Activated naive CD4-positive, alpha-beta T cell treated with anti-CD3 and anti-CD28 coated beads, Interleukin-2, amount 50 U/mL, for 72 hours (primary cell): ENCODE measurements around the gene TF. TPM values are rescaled to one million over a fixed set of nuclear protein-coding genes. Genes with fewer than 3 reads are reported as not detected.

Experiments
- ATAC-seq, 2 donors: fragments of 150-1000 bp; cut with Tn5 transposase; 2 replicates each; pipeline ENCODE4 v1.10.0; 2021; ENCODE audit warnings: mild to moderate bottlenecking in 2 of 2, moderate library complexity in 2 of 2
- DNase-seq, 2 donors: peaks; one replicate each; pipeline ENCODE4 v3.0.0; 2021 to 2022; ENCODE audit warnings: low spot score in 2 of 2
- H3K27ac Mint-ChIP-seq, 2 donors: one replicate each; pipeline ENCODE4 v1.8.0; 2022; ENCODE audit warnings: mild to moderate bottlenecking in 2 of 2, mixed read lengths in 2 of 2
- H3K36me3 Mint-ChIP-seq, 2 donors: one replicate each; pipeline ENCODE4 v1.8.0; 2022; ENCODE audit warnings: mixed read lengths in 2 of 2
- H3K9me3 Mint-ChIP-seq, 2 donors: one replicate each; pipeline ENCODE4 v1.8.0; 2022; ENCODE audit warnings: mixed read lengths in 2 of 2
- total RNA-seq, 2 donors: library from RNA; stranded (reverse); gene quantifications; one replicate each; pipeline ENCODE4 v1.2.3, GENCODE V29; 2022

The TF gene
- total RNA-seq, 2 donors from 2014 or later, result 0.47 to 0.93 TPM

- H3K27ac Mint-ChIP-seq, result no peak overlapping the region
- no peak for DNase-seq
Observed at GRCh38 chr3:133757701-133758567, 11.7 kb downstream of the TF start.

DNA sequence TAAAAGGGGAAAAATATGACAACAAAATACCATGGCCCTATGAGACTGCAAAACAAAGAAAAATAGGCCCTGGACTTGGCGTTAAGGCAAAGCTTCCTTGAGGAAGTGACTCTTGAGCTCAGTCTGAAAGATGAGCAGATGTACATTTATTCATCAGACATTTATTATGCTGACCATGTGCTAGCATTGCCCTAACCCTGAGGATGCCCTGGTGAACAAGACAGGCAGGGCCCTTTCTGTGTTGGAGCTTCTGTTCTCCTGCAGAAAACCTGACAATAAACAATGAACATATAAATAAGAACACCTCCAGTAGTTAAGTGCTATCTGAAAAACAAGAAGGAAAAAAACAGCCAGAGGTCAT, 12.4 kb downstream of the TF start:
- H3K27ac Mint-ChIP-seq, result no peak overlapping the region
- no peaks in the 10 kb centered on the region for H3K36me3 Mint-ChIP-seq
- no peak for ATAC-seq
- no peak for DNase-seq
- no peaks in the 10 kb centered on the region for H3K9me3 Mint-ChIP-seq

More at GRCh38 chr3:133757701-133758567, 11.7 kb downstream of the TF start:
- peak; percentile 28 to 70 for ATAC-seq
- Mint-ChIP-seq H3K9me3 (no peaks in the 10 kb centered on the region), H3K36me3 (no peaks in the 10 kb centered on the region)

- no peak for ATAC-seq
- Mint-ChIP-seq H3K27ac (no peak overlapping the region), H3K9me3 (no peaks in the 10 kb centered on the region), H3K36me3 (no peaks in the 10 kb centered on the region)
- DNase-seq, result no peak
Observed at GRCh38 chr3:133758964-133759739, 13.0 kb downstream of the TF start.

DNA sequence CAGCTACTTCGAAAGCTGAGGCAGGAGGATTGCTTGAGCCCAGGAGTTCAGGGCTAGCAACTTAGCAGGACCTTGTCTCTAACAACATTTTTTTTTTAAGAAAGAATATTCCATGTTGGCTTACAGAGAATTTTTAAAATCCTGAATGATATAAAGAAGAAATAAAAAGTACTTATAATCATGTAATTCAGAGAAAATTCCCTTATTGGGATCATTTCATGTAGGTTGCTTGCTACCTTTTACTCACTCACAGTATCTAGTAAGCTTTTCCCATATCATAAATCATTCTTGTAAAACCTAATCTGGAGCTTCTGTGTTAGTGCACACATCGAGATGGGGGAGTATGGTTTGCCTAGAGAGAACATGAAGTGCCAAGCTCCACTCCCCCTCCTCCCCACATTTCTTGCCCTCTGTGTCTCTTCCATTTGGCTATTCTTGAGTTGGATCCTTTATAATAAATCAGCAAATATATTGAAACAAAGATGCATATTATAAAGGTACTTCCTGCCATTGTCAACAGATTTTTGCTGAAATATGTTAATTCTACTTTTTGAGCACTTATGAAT, 13.6 kb downstream of the TF start:
- Mint-ChIP-seq H3K9me3 (no peaks in the 10 kb centered on the region), H3K27ac (no peak overlapping the region), H3K36me3 (no peaks in the 10 kb centered on the region)
- DNase-seq (no peak), ATAC-seq (no peak)

DNA sequence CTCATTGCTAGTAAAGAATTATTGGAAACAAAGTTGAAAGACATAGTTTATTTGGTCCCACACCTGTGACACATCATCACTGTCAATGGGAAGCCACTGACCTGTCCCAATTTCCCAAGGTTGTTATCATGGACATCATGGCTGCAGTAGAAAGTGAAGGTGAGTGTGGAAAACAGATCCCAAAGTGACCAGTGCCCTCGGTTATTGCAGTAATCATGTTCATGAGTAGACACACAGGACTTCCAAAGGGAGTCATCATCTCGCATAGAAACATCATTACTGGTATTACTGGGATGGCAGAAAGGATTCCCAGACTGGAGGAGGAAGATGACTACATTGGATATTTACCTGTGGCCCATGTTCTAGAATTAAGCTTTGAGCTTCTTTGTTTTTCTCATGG, 14.7 kb downstream of the TF start:
- no peak for ATAC-seq
- Mint-ChIP-seq H3K9me3 (no peaks in the 10 kb centered on the region), H3K27ac (no peak overlapping the region), H3K36me3 (no peaks in the 10 kb centered on the region)
- no peak for DNase-seq

DNA sequence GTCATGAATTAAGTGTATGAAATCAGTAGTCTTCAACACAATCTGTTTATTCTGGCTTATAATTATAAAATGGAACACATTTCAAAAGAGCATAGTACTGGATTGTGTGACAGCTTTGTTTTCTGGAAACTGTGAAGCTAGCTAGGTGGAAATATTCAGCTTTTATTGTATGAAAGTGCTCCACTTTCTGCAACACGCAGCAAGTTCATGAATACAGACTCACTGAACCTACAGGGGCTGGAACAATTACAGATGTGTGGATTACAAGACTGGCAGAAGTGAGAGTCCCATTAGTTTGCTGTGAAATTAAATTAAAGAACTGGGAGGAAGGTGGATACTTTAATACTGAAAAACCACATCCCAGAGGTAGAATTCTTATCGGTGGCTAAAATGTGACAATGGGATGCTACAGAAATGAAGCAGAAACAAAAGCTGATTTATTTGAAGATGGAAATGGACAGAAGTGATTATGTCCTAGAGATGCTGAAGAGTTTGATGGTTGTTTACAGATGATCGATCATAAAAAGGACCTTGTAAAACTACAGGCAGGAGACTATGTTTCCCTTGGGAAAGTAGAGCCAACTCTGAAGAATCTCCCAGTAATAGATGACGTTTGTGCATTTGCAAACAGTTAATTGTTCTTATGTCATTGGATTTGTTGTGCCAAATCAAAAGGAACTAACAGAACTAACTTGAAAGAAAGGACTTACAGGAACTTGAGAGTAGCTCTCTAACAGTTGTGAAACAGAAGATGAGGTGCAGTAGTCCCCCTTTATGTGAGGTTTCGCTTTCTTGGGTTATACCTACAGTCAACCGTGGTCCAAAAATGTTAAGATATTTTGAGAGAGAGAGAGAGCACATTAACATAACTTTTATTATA, 15.7 kb downstream of the TF start:
- ATAC-seq, result no peak
- DNase-seq, result no peak
- Mint-ChIP-seq H3K9me3 (no peaks in the 10 kb centered on the region), H3K36me3 (no peaks in the 10 kb centered on the region), H3K27ac (no peak overlapping the region)

DNA sequence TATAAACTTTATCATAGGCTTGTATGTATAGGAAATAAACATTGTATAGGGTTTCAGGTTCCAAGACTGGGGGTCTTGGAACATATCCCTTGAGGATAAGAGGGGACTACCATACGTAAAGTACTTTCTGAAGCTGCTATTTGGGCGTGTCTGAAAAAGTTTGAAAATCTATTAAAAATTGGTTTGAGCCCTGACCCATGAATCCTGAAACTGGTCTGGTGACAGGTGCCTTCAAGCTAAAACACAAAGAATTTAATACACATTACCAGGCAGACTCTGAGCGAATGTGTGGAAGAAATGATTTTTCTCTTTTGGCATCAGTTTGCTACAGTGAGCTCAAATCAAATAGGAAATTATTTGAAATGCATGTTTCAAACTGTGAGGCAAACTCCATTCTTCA, 16.3 kb downstream of the TF start:
- ATAC-seq (no peak), DNase-seq (no peak)
- no peaks in the 10 kb centered on the region for H3K36me3 Mint-ChIP-seq
- no peak overlapping the region for H3K27ac Mint-ChIP-seq
- no peaks in the 10 kb centered on the region for H3K9me3 Mint-ChIP-seq

DNA sequence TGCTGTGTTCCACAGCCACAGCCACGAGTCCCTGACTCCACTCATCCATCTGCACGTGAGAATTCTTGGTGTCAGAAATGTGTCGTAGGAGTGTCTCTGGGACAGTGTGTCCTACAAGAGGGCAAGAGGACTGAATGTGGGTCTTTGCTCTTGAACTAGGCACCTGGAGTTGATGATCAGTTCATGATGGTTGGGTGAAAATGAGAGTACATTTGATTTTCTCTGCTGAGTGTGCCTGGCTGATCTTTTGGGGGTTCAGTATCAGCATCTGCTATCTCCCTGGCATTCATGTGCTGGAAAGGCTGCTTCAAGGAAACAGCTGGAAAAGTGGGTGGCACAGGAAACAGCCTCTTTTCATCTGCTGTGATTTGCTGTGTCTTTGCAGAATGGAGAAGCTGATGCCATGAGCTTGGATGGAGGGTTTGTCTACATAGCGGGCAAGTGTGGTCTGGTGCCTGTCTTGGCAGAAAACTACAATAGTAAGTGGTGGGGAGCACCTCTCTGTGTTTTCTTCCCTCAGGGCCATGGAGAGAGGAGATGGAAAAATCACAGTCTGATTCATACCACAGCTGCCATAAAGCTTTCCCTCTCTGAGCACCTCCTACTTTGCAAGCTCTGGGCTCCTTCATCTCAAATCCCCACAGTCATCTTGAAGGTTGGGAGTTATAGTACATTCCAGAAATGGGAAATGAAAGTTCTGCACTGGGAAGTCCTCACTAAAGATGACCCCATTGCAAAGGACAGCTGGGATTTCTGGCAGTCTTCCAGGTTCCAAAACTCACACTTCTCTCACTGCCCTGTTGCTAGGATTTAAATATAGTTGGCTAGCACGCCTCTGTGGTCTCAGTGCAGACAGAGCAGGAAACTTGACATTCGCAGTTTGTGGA, 17.8 kb downstream of the TF start:
- H3K9me3 Mint-ChIP-seq, result no peaks in the 10 kb centered on the region
- ATAC-seq (no peak), DNase-seq (no peak)
- H3K36me3 Mint-ChIP-seq, result no peaks in the 10 kb centered on the region
- H3K27ac Mint-ChIP-seq, result no peak overlapping the region

- Mint-ChIP-seq H3K36me3 (no peaks in the 10 kb centered on the region), H3K9me3 (no peaks in the 10 kb centered on the region), H3K27ac (no peak overlapping the region)
- ATAC-seq (no peak), DNase-seq (no peak)
Observed at GRCh38 chr3:133765256-133765655, 19.1 kb downstream of the TF start.

DNA sequence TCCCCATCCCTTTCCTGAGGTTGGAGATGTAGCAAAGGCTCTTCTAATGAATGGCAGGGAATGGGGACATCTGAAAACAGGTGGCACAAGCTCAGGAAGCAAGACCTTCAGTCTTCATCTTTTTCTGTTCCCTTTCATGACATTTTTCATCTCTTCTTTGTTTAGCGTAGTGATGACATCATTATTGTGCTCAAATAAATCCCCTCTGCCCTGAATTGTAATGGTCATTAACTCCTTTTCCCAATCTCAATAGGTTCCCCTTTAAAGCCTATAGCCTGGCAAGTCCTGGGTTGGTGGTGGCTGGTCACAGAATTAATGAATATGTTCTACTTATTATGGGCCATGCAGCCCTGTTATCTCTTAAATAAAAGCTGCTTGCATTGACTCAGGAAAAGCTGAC, 21.4 kb downstream of the TF start:
- Mint-ChIP-seq H3K36me3 (no peaks in the 10 kb centered on the region), H3K27ac (no peak overlapping the region), H3K9me3 (no peaks in the 10 kb centered on the region)
- DNase-seq (no peak), ATAC-seq (no peak)

GRCh38 chr3:133769536-133769935, 23.3 kb downstream of the TF start:
- Mint-ChIP-seq H3K36me3 (no peaks in the 10 kb centered on the region), H3K9me3 (no peaks in the 10 kb centered on the region), H3K27ac (no peak overlapping the region)
- ATAC-seq, result no peak
- DNase-seq, result no peak

DNA sequence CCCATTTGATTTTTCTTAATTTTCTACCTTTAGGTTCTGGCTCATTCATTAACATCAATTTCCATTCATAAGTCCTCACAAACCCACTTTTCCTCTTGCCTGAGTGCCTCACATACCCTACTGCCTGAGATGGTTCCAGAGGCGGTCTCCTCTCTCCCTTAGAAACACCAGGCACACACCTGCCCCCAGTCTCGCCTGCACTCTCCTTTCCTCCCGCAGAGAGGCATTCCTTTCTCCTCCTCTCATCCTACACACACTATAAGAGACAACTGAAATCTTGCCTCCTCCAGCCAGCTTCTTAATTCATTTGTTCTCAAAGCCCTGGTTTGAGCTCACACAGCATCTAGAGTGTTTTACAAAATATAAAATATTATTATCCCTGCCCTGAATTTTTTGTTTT, 27.5 kb downstream of the TF start:
- Mint-ChIP-seq H3K27ac (no peak overlapping the region), H3K9me3 (no peaks in the 10 kb centered on the region), H3K36me3 (no peaks in the 10 kb centered on the region)
- DNase-seq (no peak), ATAC-seq (no peak)

- Mint-ChIP-seq H3K27ac (no peak overlapping the region), H3K36me3 (no peaks in the 10 kb centered on the region), H3K9me3 (no peaks in the 10 kb centered on the region)
- ATAC-seq, result no peak
- DNase-seq, result no peak
Observed at GRCh38 chr3:133775309-133775708, 29.1 kb downstream of the TF start.

GRCh38 chr3:133775835-133776234, 29.6 kb downstream of the TF start:
- DNase-seq, result no peak
- ATAC-seq, result no peak
- H3K9me3 Mint-ChIP-seq, result no peaks in the 10 kb centered on the region
- peak overlapping the region in 1 of 2 donors; percentile 51 for H3K27ac Mint-ChIP-seq
- H3K36me3 Mint-ChIP-seq, result no peaks in the 10 kb centered on the region

DNA sequence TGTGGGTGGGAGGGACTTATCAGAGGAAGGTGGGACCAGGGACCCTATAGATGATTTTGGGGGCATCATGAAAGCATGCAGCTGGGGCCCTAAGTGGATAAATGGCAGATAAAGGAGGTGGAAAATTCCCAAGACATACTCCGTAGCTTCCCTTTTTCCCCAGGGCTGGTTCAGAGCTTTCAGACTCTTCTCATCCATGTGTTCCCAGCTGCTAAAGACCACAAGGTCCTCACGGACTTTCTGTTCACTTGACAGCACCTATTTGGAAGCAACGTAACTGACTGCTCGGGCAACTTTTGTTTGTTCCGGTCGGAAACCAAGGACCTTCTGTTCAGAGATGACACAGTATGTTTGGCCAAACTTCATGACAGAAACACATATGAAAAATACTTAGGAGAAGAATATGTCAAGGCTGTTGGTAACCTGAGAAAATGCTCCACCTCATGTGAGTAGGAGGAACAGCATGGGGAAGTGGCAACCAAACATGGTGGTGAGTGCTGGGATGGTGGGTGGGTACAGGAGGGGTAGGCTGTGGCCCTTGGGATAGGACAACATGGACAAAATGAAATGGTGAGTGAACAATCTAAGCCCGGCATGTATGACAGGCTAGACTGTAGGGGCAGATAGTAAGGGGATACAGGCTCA, 30.7 kb downstream of the TF start:
- DNase-seq (no peak), ATAC-seq (no peak)
- no peaks in the 10 kb centered on the region for H3K36me3 Mint-ChIP-seq
- no peak overlapping the region for H3K27ac Mint-ChIP-seq
- H3K9me3 Mint-ChIP-seq, result no peaks in the 10 kb centered on the region
